Trophoblast cell (in vitro differentiated cells and primary cell): ENCODE data around the gene PRR15.

ENCODE experiments used
- DNase-seq, 2 donors: peaks; one replicate each; pipeline ENCODE4 v3.0.0-alpha.2; 2016
- H2AFZ ChIP-seq: 2 replicates; pipeline ENCODE4 v1.6.1; 2013; ENCODE audit warnings: low read length, moderate library complexity, mild to moderate bottlenecking; ENCODE audit not compliant: insufficient read depth, poor library complexity
- H2AK5ac ChIP-seq: 2 replicates; pipeline ENCODE4 v1.6.1; 2013; ENCODE audit warnings: mild to moderate bottlenecking, low read length
- H2BK120ac ChIP-seq: 2 replicates; pipeline ENCODE4 v1.6.1; 2013; ENCODE audit warnings: low read length, mild to moderate bottlenecking, moderate library complexity; ENCODE audit not compliant: insufficient read depth, poor library complexity
- H2BK12ac ChIP-seq: 2 replicates; pipeline ENCODE4 v1.6.1; 2013; ENCODE audit warnings: mild to moderate bottlenecking, low read length, moderate library complexity
- H2BK5ac ChIP-seq: 2 replicates; pipeline ENCODE4 v1.6.1; 2013; ENCODE audit warnings: low read length, low read depth, moderate library complexity, mild to moderate bottlenecking; ENCODE audit not compliant: poor library complexity
- H3K14ac ChIP-seq: 2 replicates; pipeline ENCODE4 v1.6.1; 2013; ENCODE audit warnings: mild to moderate bottlenecking, low read length
- H3K18ac ChIP-seq: 2 replicates; pipeline ENCODE4 v1.6.1; 2013; ENCODE audit warnings: mild to moderate bottlenecking, low read length
- H3K23ac ChIP-seq: 2 replicates; pipeline ENCODE4 v1.6.1; 2013; ENCODE audit warnings: low read length
- H3K27ac ChIP-seq: 2 replicates; pipeline ENCODE4 v1.5.1; 2013; ENCODE audit warnings: low read depth, mild to moderate bottlenecking, inconsistent platforms, low read length, moderate library complexity
- H3K27me3 ChIP-seq: 2 replicates; pipeline ENCODE4 v1.6.1; 2013; ENCODE audit warnings: inconsistent platforms, mild to moderate bottlenecking, low read length, moderate library complexity; ENCODE audit not compliant: insufficient read depth
- H3K36me3 ChIP-seq, 2 experiments: 1 replicate in 1 of 2; 2 replicates in 1 of 2; pipeline ENCODE4 v1.6.1; 2013; ENCODE audit warnings: low read length in 2 of 2, mild to moderate bottlenecking in 2 of 2, moderate library complexity in 1 of 2; ENCODE audit not compliant: insufficient read depth in 2 of 2, control insufficient read depth in 1 of 2
- H3K4ac ChIP-seq: 2 replicates; pipeline ENCODE4 v1.6.1; 2013; ENCODE audit warnings: low read depth, mild to moderate bottlenecking, low read length, moderate library complexity
- H3K4me1 ChIP-seq, 2 experiments: 1 replicate in 1 of 2; 2 replicates in 1 of 2; pipeline ENCODE4 v1.6.1; 2013; ENCODE audit warnings: low read length in 2 of 2, mild to moderate bottlenecking in 2 of 2, moderate library complexity in 1 of 2; ENCODE audit not compliant: insufficient read depth in 2 of 2, control insufficient read depth in 1 of 2
- H3K4me2 ChIP-seq: 2 replicates; pipeline ENCODE4 v1.6.1; 2013; ENCODE audit warnings: inconsistent platforms, mild to moderate bottlenecking, low read length, moderate library complexity
- H3K4me3 ChIP-seq: 2 replicates; pipeline ENCODE4 v1.5.1; 2013; ENCODE audit warnings: mild to moderate bottlenecking, low read depth, low read length, inconsistent platforms
- H3K79me1 ChIP-seq: one replicate; pipeline ENCODE4 v1.6.1; 2013; ENCODE audit warnings: low read length
- H3K79me2 ChIP-seq: 2 replicates; pipeline ENCODE4 v1.6.1; 2013; ENCODE audit warnings: low read length, mild to moderate bottlenecking; ENCODE audit not compliant: control insufficient read depth, insufficient read depth, poor library complexity
- H3K9ac ChIP-seq: 2 replicates; pipeline ENCODE4 v1.6.1; 2013; ENCODE audit warnings: mild to moderate bottlenecking, low read length
- H3K9me3 ChIP-seq: 2 replicates; pipeline ENCODE4 v1.6.1; 2013; ENCODE audit warnings: low read depth, mild to moderate bottlenecking, control low read depth, inconsistent platforms, low read length; ENCODE audit not compliant: insufficient read depth
- H4K12ac ChIP-seq: 2 replicates; pipeline ENCODE4 v1.6.1; 2013; ENCODE audit warnings: low read depth, mild to moderate bottlenecking, low read length, moderate library complexity
- H4K8ac ChIP-seq: 2 replicates; pipeline ENCODE4 v1.6.1; 2013; ENCODE audit warnings: low read depth, mild to moderate bottlenecking, low read length, moderate library complexity
- H4K91ac ChIP-seq: one replicate; pipeline ENCODE4 v1.6.1; 2013; ENCODE audit warnings: low read depth, mild to moderate bottlenecking, low read length, moderate library complexity
- WGBS: extraction: QIAGEN DNeasy Blood & Tissue Kit; methylation state at CpG from one replicate; pipeline ENCODE4 v1.1.7; 2013; ENCODE audit warnings: missing lambda C conversion rate; ENCODE audit not compliant: insufficient read length, insufficient coverage; ENCODE audit errors: extremely low coverage; 5-methylcytosine and 5-hydroxymethylcytosine counted together

PRR15 gene

DNA sequence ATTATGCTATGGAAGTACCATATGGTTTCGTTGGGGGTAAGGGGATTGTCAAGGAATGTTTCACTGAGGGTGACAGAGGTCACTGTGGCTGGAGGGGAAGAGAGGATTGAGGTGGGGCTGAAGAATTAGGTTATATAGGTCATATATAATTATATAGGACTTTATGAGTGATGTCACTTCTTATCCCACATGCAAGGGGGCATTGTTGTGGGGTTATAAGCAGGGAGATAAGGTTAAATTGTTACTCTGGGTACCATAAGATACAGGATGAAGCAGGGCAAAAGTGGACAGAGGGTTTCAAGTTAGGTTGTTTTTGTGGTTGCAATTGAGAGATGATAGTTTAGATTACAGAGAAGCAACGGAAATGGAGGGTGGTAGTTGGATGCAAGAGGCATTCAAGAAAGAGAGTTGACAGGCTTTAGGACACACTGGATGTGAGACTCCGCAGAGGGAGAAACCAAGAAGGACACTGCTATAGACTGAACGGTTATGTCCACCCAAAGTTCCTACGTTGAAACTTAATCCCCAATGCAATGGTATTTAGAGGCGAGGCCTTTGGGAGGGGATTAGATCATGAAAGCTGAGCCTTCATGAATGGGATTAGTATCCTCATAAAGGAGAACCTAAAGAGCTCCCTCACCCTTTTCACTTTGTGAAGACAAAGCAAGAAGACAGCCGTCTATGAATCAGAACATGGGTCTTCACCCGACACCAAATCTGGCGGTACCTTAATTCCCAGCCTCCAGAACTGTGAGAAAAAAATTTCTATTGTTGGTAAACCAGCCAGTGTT is 7.0 kb upstream of the PRR15 start:
- Histone ChIP-seq H4K91ac (peak overlapping the region; percentile 25), H3K4ac (no peak overlapping the region), H3K4me2 (no peak overlapping the region), H2BK12ac (peak overlapping the region; percentile 21), H3K27ac (peak overlapping the region; percentile 80), H3K27me3 (no peaks in the 10 kb centered on the region), H2BK5ac (peak overlapping the region; percentile 11), H3K4me1 (peaks cover 0 to 7% of the 10 kb centered on the region in 2 experiments), H2AK5ac (no peak overlapping the region), H3K79me2 (no peaks in the 10 kb centered on the region), H3K9ac (no peak overlapping the region), H3K36me3 (no peaks in the 10 kb centered on the region), H3K79me1 (peaks cover 3% of the 10 kb centered on the region), H2BK120ac (peak overlapping the region; percentile 44), H3K9me3 (no peaks in the 10 kb centered on the region), H3K23ac (no peak overlapping the region), H3K4me3 (no peak overlapping the region), H2AFZ (no peak overlapping the region), H4K12ac (no peak overlapping the region), H3K18ac (no peak overlapping the region), H3K14ac (no peak overlapping the region), H4K8ac (no peak overlapping the region)
- WGBS: no CpG with 5 or more reads among the region's 9 CpGs
- no peak for DNase-seq

GRCh38 chr7:29557954-29558353 is 5.7 kb upstream of the PRR15 start:
- H3K79me2 ChIP-seq: no peaks in the 10 kb centered on the region
- no peak overlapping the region for H2BK12ac ChIP-seq
- H4K12ac ChIP-seq: no peak overlapping the region
- H4K8ac ChIP-seq: no peak overlapping the region
- H3K36me3 ChIP-seq: no peaks in the 10 kb centered on the region
- H3K23ac ChIP-seq: no peak overlapping the region
- H3K18ac ChIP-seq: no peak overlapping the region
- peak overlapping the region; percentile 80 for H3K27ac ChIP-seq
- no peak overlapping the region for H3K4ac ChIP-seq
- DNase-seq: peak; percentile 74 to 83
- no peaks in the 10 kb centered on the region for H3K27me3 ChIP-seq
- H3K4me2 ChIP-seq: peak overlapping the region; percentile 49
- H3K4me1 ChIP-seq: peaks cover 0 to 6% of the 10 kb centered on the region in 2 experiments
- H2AFZ ChIP-seq: no peak overlapping the region
- WGBS: no CpG with 5 or more reads among the region's 3 CpGs
- H3K9ac ChIP-seq: no peak overlapping the region
- peak overlapping the region; percentile 34 for H2BK5ac ChIP-seq
- H4K91ac ChIP-seq: no peak overlapping the region
- H3K4me3 ChIP-seq: no peak overlapping the region
- no peak overlapping the region for H2BK120ac ChIP-seq
- no peak overlapping the region for H2AK5ac ChIP-seq
- H3K9me3 ChIP-seq: no peaks in the 10 kb centered on the region
- H3K14ac ChIP-seq: no peak overlapping the region
- peaks cover 3% of the 10 kb centered on the region for H3K79me1 ChIP-seq

DNA sequence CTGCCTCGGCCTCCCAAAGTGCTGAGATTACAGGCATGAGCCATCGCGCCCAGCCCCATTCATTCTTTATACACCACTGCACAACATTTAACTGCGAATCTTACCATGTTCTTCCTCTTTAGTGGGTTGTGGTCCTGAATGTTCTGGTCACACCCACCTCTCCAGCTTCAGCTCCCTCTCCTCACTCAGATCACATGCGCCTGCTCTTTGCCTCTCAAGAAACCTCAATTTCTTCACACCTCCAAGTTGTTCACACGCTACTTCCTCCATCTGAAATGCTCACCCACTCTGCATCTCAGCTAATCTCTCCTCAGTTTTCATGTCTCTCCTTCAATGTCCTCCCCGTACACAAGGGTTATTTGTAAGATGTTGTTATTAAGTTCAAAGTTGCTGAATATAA is 2.4 kb upstream of the PRR15 start:
- Histone ChIP-seq H3K27ac (no peak overlapping the region), H3K9ac (no peak overlapping the region), H2AFZ (no peak overlapping the region), H3K4me2 (no peak overlapping the region), H3K14ac (no peak overlapping the region), H3K23ac (no peak overlapping the region), H2BK5ac (no peak overlapping the region), H3K9me3 (no peaks in the 10 kb centered on the region), H3K27me3 (no peaks in the 10 kb centered on the region), H2BK120ac (no peak overlapping the region), H2AK5ac (no peak overlapping the region), H4K91ac (no peak overlapping the region), H3K79me1 (peaks cover 28% of the 10 kb centered on the region), H3K4ac (no peak overlapping the region), H4K12ac (no peak overlapping the region), H3K79me2 (peaks cover 21% of the 10 kb centered on the region), H3K4me3 (no peak overlapping the region), H3K36me3 (peaks cover 2 to 7% of the 10 kb centered on the region in 2 experiments), H4K8ac (no peak overlapping the region), H2BK12ac (no peak overlapping the region), H3K18ac (no peak overlapping the region), H3K4me1 (peaks cover 9 to 14% of the 10 kb centered on the region in 2 experiments)
- no peak for DNase-seq
- WGBS: no CpG with 5 or more reads among the region's 7 CpGs

DNA sequence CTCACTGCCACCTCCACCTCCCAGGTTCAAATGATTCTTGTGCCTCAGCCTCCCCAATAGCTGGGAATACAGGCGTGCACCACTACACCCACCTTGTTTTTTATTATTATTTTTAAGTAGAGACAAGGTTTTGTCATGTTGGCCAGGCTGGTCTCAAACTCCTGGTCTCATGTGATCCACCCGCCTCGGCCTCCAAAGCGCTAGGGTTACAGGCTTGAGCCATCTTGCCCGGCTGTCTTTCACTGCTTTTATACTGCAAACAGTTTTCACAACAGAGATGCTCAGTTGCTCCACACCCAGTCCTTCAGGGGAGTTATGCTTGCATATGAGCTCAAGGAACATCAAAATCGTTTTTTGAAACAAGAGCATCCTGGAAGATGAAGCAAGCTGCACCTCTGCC is 1.3 kb upstream of the PRR15 start:
- no peaks in the 10 kb centered on the region for H3K9me3 ChIP-seq

More for the DNA sequence above, 1.3 kb upstream of the PRR15 start:
- Histone ChIP-seq H3K4me2 (peak overlapping the region; percentile 60), H3K36me3 (peaks cover 6 to 10% of the 10 kb centered on the region in 2 experiments), H2BK5ac (no peak overlapping the region), H2BK120ac (no peak overlapping the region), H3K9ac (no peak overlapping the region), H3K4me3 (no peak overlapping the region), H3K27me3 (no peaks in the 10 kb centered on the region), H3K18ac (no peak overlapping the region), H3K79me1 (peaks cover 29% of the 10 kb centered on the region), H4K91ac (peak overlapping the region; percentile 65), H4K12ac (no peak overlapping the region), H3K23ac (no peak overlapping the region), H3K27ac (no peak overlapping the region), H3K4ac (peak overlapping the region; percentile 27), H3K14ac (peak overlapping the region; percentile 41), H2BK12ac (no peak overlapping the region), H2AFZ (no peak overlapping the region), H4K8ac (no peak overlapping the region), H2AK5ac (no peak overlapping the region), H3K4me1 (peaks cover 9 to 13% of the 10 kb centered on the region in 2 experiments), H3K79me2 (peaks cover 22% of the 10 kb centered on the region)
- peak; percentile 10 to 18 for DNase-seq
- WGBS: no CpG with 5 or more reads among the region's 6 CpGs
